Keratinocyte (primary cell): ENCODE data around the gene ZEB1. TPM values are rescaled to one million over a fixed set of nuclear protein-coding genes. Genes with fewer than 3 reads are reported as not detected.

Experiments
- DNase-seq: peaks from one replicate; pipeline ENCODE4 v3.0.0-alpha.2; 2011; ENCODE audit warnings: low read depth, missing footprints, low spot score
- FAIRE-seq: peaks from 2 replicates; lab custom pipeline; 2011; peaks lifted over from hg19 to GRCh38; lab: Jason Lieb, UNC
- H2AFZ ChIP-seq: 2 replicates; pipeline ENCODE4 v1.6.0; 2012; ENCODE audit warnings: low read length, control low read depth, inconsistent platforms; ENCODE audit not compliant: control insufficient read depth
- H3K27ac ChIP-seq: 2 replicates; pipeline ENCODE4 v1.5.1; 2011; ENCODE audit warnings: low read length; ENCODE audit not compliant: control insufficient read depth, insufficient read depth
- H3K27me3 ChIP-seq: 3 replicates; pipeline ENCODE4 v1.6.0; 2011; ENCODE audit warnings: low read length; ENCODE audit not compliant: control insufficient read depth, insufficient read depth; ENCODE audit errors: extremely low read depth
- H3K36me3 ChIP-seq, 2 experiments: 2 replicates in 1 of 2; 3 replicates in 1 of 2; pipeline ENCODE4 v1.5.1; 2011; ENCODE audit warnings: low read length in 2 of 2, mild to moderate bottlenecking in 1 of 2; ENCODE audit not compliant: control insufficient read depth in 2 of 2, insufficient read depth in 2 of 2; ENCODE audit errors: extremely low read depth in 1 of 2
- H3K4me1 ChIP-seq: 3 replicates; pipeline ENCODE4 v1.5.1; 2011; ENCODE audit warnings: low read length; ENCODE audit not compliant: control insufficient read depth, insufficient read depth; ENCODE audit errors: extremely low read depth
- H3K4me2 ChIP-seq: 3 replicates; pipeline ENCODE4 v1.6.0; 2011; ENCODE audit warnings: low read depth, low read length; ENCODE audit not compliant: control insufficient read depth, insufficient read depth; ENCODE audit errors: extremely low read depth
- H3K4me3 ChIP-seq, 3 experiments: fragments of 200-600 bp in 1 of 3; sonication (generic) in 1 of 3; 2 replicates in 2 of 3; 3 replicates in 1 of 3; pipeline ENCODE4 v1.5.1; 2011 to 2016; ENCODE audit warnings: low read length in 3 of 3, mild to moderate bottlenecking in 3 of 3, control low read depth in 2 of 3, inconsistent platforms in 1 of 3, low read depth in 1 of 3, mixed read lengths in 1 of 3, mixed run types in 1 of 3, moderate library complexity in 1 of 3; ENCODE audit not compliant: control insufficient read depth in 2 of 3, insufficient read depth in 2 of 3; ENCODE audit errors: extremely low read depth in 1 of 3
- H3K79me2 ChIP-seq: 2 replicates; pipeline ENCODE4 v1.6.0; 2012; ENCODE audit warnings: low read length; ENCODE audit not compliant: control insufficient read depth, insufficient read depth
- H3K9ac ChIP-seq: 3 replicates; pipeline ENCODE4 v1.6.0; 2011; ENCODE audit warnings: low read length; ENCODE audit not compliant: control insufficient read depth, insufficient read depth; ENCODE audit errors: extremely low read depth
- H3K9me1 ChIP-seq: 3 replicates; pipeline ENCODE4 v1.6.0; 2011; ENCODE audit warnings: low read length; ENCODE audit not compliant: control insufficient read depth, insufficient read depth; ENCODE audit errors: extremely low read depth
- H3K9me3 ChIP-seq: 2 replicates; pipeline ENCODE4 v1.5.1; 2012; ENCODE audit warnings: low read depth, low read length; ENCODE audit not compliant: control insufficient read depth
- H4K20me1 ChIP-seq: 3 replicates; pipeline ENCODE4 v1.6.0; 2011; ENCODE audit warnings: low read length; ENCODE audit not compliant: control insufficient read depth, insufficient read depth; ENCODE audit errors: extremely low read depth
- EZH2 ChIP-seq: IDR thresholded peaks from one replicate; pipeline ENCODE4 v1.6.1; 2012; ENCODE audit warnings: inconsistent platforms, mild to moderate bottlenecking, low read length, moderate library complexity
- dilution Hi-C: fragments of 300-500 bp; cut with MboI; formaldehyde crosslinking; loops from one replicate; pipeline ENCODE4 v1.7.0; 2020; ENCODE audit warnings: low sequenced_read_pairs; ENCODE audit not compliant: extremely low pct_ligation_motif_present
- polyA plus RNA-seq, 5 experiments: library from polyadenylated mRNA; depleted of rRNA in 3 of 5; stranded (reverse) in 3 of 5; stranded (forward) in 1 of 5; unstranded in 1 of 5; fragments of >200 nt; gene quantifications; 1 replicate in 1 of 5; 2 replicates in 3 of 5; 3 replicates in 1 of 5; pipeline versions ENCODE4 v1.2.1 to v1.2.3, GENCODE V29; 2011 to 2012; ENCODE audit warnings: missing spikeins in 2 of 5, low read depth in 1 of 5, low replicate concordance in 1 of 5
- TF ChIP-seq, protein P1 (sequence below), 3 experiments: IDR thresholded peaks in 1 of 3; conservative IDR thresholded peaks in 1 of 3; optimal IDR thresholded peaks in 1 of 3; 2 replicates in 2 of 3; 3 replicates in 1 of 3; pipeline versions ENCODE3 to v1.5.1; 2011; ENCODE audit warnings: low read length in 3 of 3, mild to moderate bottlenecking in 3 of 3, moderate library complexity in 2 of 3, control low read depth in 1 of 3, inconsistent platforms in 1 of 3; ENCODE audit not compliant: insufficient read depth in 2 of 3; ENCODE audit errors: extremely low read depth in 1 of 3

ZEB1 gene
- polyA plus RNA-seq, 1 donor (not counting 4 experiments of a cell fraction or from before 2014, with no cell fraction given) = 0.96 TPM

DNA sequence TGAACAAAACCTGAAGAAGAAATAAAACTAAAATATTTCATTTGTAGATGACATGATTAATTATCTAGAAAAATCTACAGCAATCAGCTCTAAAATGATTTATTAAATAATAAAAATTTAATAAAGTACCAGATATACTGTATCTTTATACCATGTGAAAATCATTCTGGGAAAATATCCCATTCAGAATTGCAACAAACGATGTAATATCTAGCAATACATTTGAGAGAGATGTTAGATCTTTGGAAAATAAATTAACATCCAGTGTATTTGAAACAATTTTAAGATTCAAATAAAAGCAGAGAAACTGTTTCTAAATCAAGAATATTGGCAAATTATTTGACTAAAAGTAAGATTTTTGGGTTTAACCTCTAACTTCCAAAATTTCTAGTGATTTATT lies 62.2 kb downstream of the ZEB1 start:
- H3K4me3 ChIP-seq = no peak overlapping the region
- H4K20me1 ChIP-seq = no peaks in the 10 kb centered on the region
- FAIRE-seq (no peak), DNase-seq (no peak)
- no peaks in the 10 kb centered on the region for H3K4me1 ChIP-seq
- no peaks in the 10 kb centered on the region for H3K9me3 ChIP-seq
- H3K27ac ChIP-seq = no peak overlapping the region
- no peaks in the 10 kb centered on the region for H3K36me3 ChIP-seq
- no peaks in the 10 kb centered on the region for H3K27me3 ChIP-seq
- no peak overlapping the region for H2AFZ ChIP-seq
- H3K4me2 ChIP-seq = no peak overlapping the region
- dilution Hi-C loops = no loop called here
- TF ChIP-seq EZH2 = no peak
- TF ChIP-seq, protein P1, sequence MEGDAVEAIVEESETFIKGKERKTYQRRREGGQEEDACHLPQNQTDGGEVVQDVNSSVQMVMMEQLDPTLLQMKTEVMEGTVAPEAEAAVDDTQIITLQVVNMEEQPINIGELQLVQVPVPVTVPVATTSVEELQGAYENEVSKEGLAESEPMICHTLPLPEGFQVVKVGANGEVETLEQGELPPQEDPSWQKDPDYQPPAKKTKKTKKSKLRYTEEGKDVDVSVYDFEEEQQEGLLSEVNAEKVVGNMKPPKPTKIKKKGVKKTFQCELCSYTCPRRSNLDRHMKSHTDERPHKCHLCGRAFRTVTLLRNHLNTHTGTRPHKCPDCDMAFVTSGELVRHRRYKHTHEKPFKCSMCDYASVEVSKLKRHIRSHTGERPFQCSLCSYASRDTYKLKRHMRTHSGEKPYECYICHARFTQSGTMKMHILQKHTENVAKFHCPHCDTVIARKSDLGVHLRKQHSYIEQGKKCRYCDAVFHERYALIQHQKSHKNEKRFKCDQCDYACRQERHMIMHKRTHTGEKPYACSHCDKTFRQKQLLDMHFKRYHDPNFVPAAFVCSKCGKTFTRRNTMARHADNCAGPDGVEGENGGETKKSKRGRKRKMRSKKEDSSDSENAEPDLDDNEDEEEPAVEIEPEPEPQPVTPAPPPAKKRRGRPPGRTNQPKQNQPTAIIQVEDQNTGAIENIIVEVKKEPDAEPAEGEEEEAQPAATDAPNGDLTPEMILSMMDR (optimal IDR thresholded peaks at IDR 0.05 in 1 of 3, IDR thresholded peaks at IDR 0.05 in 1 of 3, conservative IDR thresholded peaks at IDR 0.05 in 1 of 3; ENCODE audit: extremely low read depth in 1 of 3, insufficient read depth in 2 of 3, low read length in 3 of 3) = no peak
- H3K9me1 ChIP-seq = no peaks in the 10 kb centered on the region
- H3K79me2 ChIP-seq = no peaks in the 10 kb centered on the region
- H3K9ac ChIP-seq = no peak overlapping the region

DNA sequence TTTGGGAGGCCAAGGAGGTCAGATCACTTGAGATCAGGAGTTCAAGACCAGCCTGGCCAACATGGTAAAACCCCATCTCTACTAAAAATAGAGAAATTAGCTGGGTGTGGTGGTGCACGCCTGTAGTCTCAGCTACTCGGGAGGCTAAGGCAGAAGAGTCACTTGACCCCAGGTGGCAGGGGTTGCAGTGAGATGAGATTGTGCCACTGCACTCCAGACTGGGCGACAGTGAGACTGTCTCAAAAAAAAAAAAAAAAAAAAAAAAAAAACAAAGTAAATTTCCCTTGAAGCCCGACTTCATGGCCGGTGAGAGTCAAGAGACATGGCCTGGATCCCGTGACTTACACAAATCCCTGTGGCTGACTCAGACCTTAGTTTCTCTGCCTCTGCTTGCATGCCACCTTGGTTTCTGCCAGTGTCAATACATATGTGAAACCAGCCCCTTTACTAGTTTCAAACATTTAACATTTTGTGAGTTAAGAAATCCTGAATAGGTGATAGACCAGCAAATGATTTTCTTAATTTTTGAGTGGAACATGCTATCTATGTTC lies 62.8 kb downstream of the ZEB1 start:
- DNase-seq (no peak), FAIRE-seq (no peak)
- Histone ChIP-seq H3K9me3 (no peaks in the 10 kb centered on the region), H3K27me3 (no peaks in the 10 kb centered on the region), H3K4me2 (no peak overlapping the region), H3K27ac (no peak overlapping the region), H3K4me1 (no peaks in the 10 kb centered on the region), H3K9ac (no peak overlapping the region), H2AFZ (no peak overlapping the region), H3K4me3 (no peak overlapping the region), H3K79me2 (no peaks in the 10 kb centered on the region), H4K20me1 (no peaks in the 10 kb centered on the region), H3K36me3 (no peaks in the 10 kb centered on the region), H3K9me1 (no peaks in the 10 kb centered on the region)
- dilution Hi-C loops = no loop called here
- TF ChIP-seq, protein P1 (optimal IDR thresholded peaks at IDR 0.05 in 1 of 3, IDR thresholded peaks at IDR 0.05 in 1 of 3, conservative IDR thresholded peaks at IDR 0.05 in 1 of 3; ENCODE audit: extremely low read depth in 1 of 3, insufficient read depth in 2 of 3, low read length in 3 of 3) = no peak
- TF ChIP-seq EZH2 = no peak
